Endothelial cell of umbilical vein (primary cell): ENCODE results near the gene TSFM. TPM values are rescaled to one million over a fixed set of nuclear protein-coding genes. Genes with fewer than 3 reads are reported as not detected.

Source experiments
- BruUV-seq: library from RNA; stranded (reverse); fragments of 400-500 nt; replicated peaks from 2 replicates; lab custom pipeline; 2021; lab: Mats Ljungman, UMichigan
- CTCF ChIA-PET: fragments of 300-600, 350-600 bp; sonication (Branson Sonifier 250); formaldehyde crosslinking; loops from one replicate; lab custom pipeline; 2021; ENCODE audit warnings: antibody characterized with exemption, inconsistent platforms; lab: Charles Lee
- POLR2A ChIA-PET: fragments of 300-600, 350-600 bp; sonication (Branson Sonifier 250); formaldehyde crosslinking; loops from one replicate; lab custom pipeline; 2021; ENCODE audit warnings: antibody characterized with exemption, inconsistent platforms; lab: Charles Lee
- DNase-seq: peaks from one replicate; pipeline ENCODE4 v3.0.0-alpha.2; 2011; ENCODE audit warnings: low read depth, low spot score
- FAIRE-seq: peaks from 2 replicates; lab custom pipeline; 2011; peaks lifted over from hg19 to GRCh38; lab: Jason Lieb, UNC
- H2AFZ ChIP-seq: 2 replicates; pipeline ENCODE4 v1.6.0; 2012; ENCODE audit warnings: low read depth, low read length, control low read depth, inconsistent platforms
- H3K27ac ChIP-seq: 2 replicates; pipeline ENCODE4 v1.5.1; 2011; ENCODE audit warnings: low read depth, mild to moderate bottlenecking, control low read depth, low read length, moderate library complexity; ENCODE audit not compliant: insufficient read depth
- H3K27me3 ChIP-seq, 2 experiments: 2 replicates each; pipeline versions ENCODE4 v1.6.0 to v1.6.1; 2011; ENCODE audit warnings: low read length in 2 of 2, mixed read lengths in 1 of 2; ENCODE audit not compliant: control insufficient read depth in 2 of 2, insufficient read depth in 2 of 2
- H3K36me3 ChIP-seq, 2 experiments: 2 replicates in 1 of 2; 3 replicates in 1 of 2; pipeline ENCODE4 v1.5.1; 2011; ENCODE audit warnings: low read length in 2 of 2, mild to moderate bottlenecking in 1 of 2, moderate library complexity in 1 of 2; ENCODE audit not compliant: control insufficient read depth in 2 of 2, insufficient read depth in 2 of 2; ENCODE audit errors: extremely low read depth in 1 of 2
- H3K4me1 ChIP-seq: 3 replicates; pipeline ENCODE4 v1.5.1; 2011; ENCODE audit warnings: mild to moderate bottlenecking, low read length; ENCODE audit not compliant: control insufficient read depth, insufficient read depth; ENCODE audit errors: extremely low read depth
- H3K4me2 ChIP-seq: 2 replicates; pipeline ENCODE4 v1.6.1; 2011; ENCODE audit warnings: low read length, control low read depth, mixed read lengths; ENCODE audit not compliant: insufficient read depth
- H3K4me3 ChIP-seq, 3 experiments: fragments of 200-600 bp in 1 of 3; sonication (generic), shearing (Covaris generic) in 1 of 3; replicated peaks in 1 of 3; 2 replicates each; pipeline ENCODE4 v1.5.1; 2011 to 2016; ENCODE audit warnings: control low read depth in 3 of 3, low read length in 3 of 3, mild to moderate bottlenecking in 2 of 3, inconsistent platforms in 1 of 3, low read depth in 1 of 3, moderate library complexity in 1 of 3; ENCODE audit not compliant: insufficient read depth in 1 of 3
- H3K79me2 ChIP-seq: 2 replicates; pipeline ENCODE4 v1.6.0; 2012; ENCODE audit warnings: low read length, inconsistent platforms; ENCODE audit not compliant: control insufficient read depth, insufficient read depth
- H3K9ac ChIP-seq: replicated peaks from 2 replicates; pipeline ENCODE3; 2011; ENCODE audit warnings: low read length, control low read depth; ENCODE audit not compliant: insufficient read depth; ENCODE audit errors: extremely low read depth
- H3K9me1 ChIP-seq: replicated peaks from 3 replicates; pipeline ENCODE4 v1.6.0; 2011; ENCODE audit warnings: mild to moderate bottlenecking, low read length; ENCODE audit not compliant: control insufficient read depth, insufficient read depth; ENCODE audit errors: extremely low read depth
- H3K9me3 ChIP-seq: replicated peaks from 2 replicates; pipeline ENCODE4 v1.5.1; 2012; ENCODE audit warnings: low read length, inconsistent platforms; ENCODE audit not compliant: control insufficient read depth, insufficient read depth
- H4K20me1 ChIP-seq: replicated peaks from 2 replicates; pipeline ENCODE3; 2011; ENCODE audit warnings: mild to moderate bottlenecking, low read length; ENCODE audit not compliant: control insufficient read depth, insufficient read depth; ENCODE audit errors: extremely low read depth
- EZH2 ChIP-seq: IDR thresholded peaks from 2 replicates; pipeline ENCODE4 v1.6.1; 2012; ENCODE audit warnings: borderline replicate concordance, low read depth, mild to moderate bottlenecking, moderate library complexity, low read length, inconsistent platforms; ENCODE audit not compliant: severe bottlenecking
- FOS ChIP-seq: IDR thresholded peaks from 2 replicates; pipeline ENCODE4 v1.6.1; 2011; ENCODE audit warnings: mild to moderate bottlenecking, low read length, moderate library complexity, borderline replicate concordance; ENCODE audit not compliant: insufficient read depth
- GATA2 ChIP-seq: IDR thresholded peaks from 2 replicates; pipeline ENCODE4 v1.7.0; 2011; ENCODE audit warnings: low read depth, mild to moderate bottlenecking, moderate library complexity, mixed read lengths, low read length; ENCODE audit not compliant: insufficient read length, insufficient read depth
- JUN ChIP-seq: IDR thresholded peaks from 2 replicates; pipeline ENCODE4 v1.6.1; 2011; ENCODE audit warnings: borderline replicate concordance, low read depth; ENCODE audit not compliant: insufficient read length, insufficient read depth
- MAX ChIP-seq: IDR thresholded peaks from 2 replicates; pipeline ENCODE4 v1.6.1; 2011; ENCODE audit not compliant: insufficient read depth, insufficient read length
- MYC ChIP-seq: IDR thresholded peaks from one replicate; pipeline ENCODE4 v1.6.1; 2011; ENCODE audit warnings: mild to moderate bottlenecking, low read depth, low read length
- POLR2A ChIP-seq: IDR thresholded peaks from 2 replicates; pipeline ENCODE4 v1.6.1; 2012; ENCODE audit warnings: low read depth, mild to moderate bottlenecking, control low read depth, low read length
- POLR2AphosphoS5 ChIP-seq: IDR thresholded peaks from 2 replicates; pipeline ENCODE4 v1.6.1; 2012; ENCODE audit warnings: low read depth, mild to moderate bottlenecking, control low read depth, low read length, moderate library complexity; ENCODE audit not compliant: insufficient read depth
- dilution Hi-C: fragments of 300-500 bp; cut with MboI; formaldehyde crosslinking; loops from one replicate; pipeline ENCODE4 v1.15.0; 2019; ENCODE audit warnings: low sequenced_read_pairs; ENCODE audit not compliant: extremely low pct_ligation_motif_present
- intact Hi-C: fragments of 100-400 bp; cut with micrococcal nuclease; formaldehyde crosslinking; loops from one replicate; pipeline ENCODE4 v1.10.0; 2022
- polyA plus RNA-seq, 4 experiments: library from polyadenylated mRNA; depleted of rRNA in 3 of 4; stranded (reverse) in 3 of 4; unstranded in 1 of 4; fragments of >200 nt; gene quantifications; 2 replicates each; pipeline versions ENCODE4 v1.2.1 to v1.2.3, GENCODE V29; 2011 to 2012; ENCODE audit warnings: missing spikeins in 1 of 4
- total RNA-seq: library from RNA; stranded (reverse); gene quantifications from 2 replicates; pipeline ENCODE4 v1.2.3, GENCODE V29; 2021
- TF ChIP-seq, protein P1 (sequence below), 2 donors: IDR thresholded peaks; 1 replicate in 1 of 2; 2 replicates in 1 of 2; pipeline ENCODE4 v1.5.1; 2011; ENCODE audit warnings: low read length in 2 of 2, mild to moderate bottlenecking in 2 of 2, moderate library complexity in 2 of 2, control low read depth in 1 of 2, inconsistent platforms in 1 of 2, low read depth in 1 of 2; ENCODE audit not compliant: insufficient read depth in 1 of 2; ENCODE audit errors: extremely low read depth in 1 of 2

TSFM gene
- total and polyA plus RNA-seq, 2 donors (not counting 3 experiments of a cell fraction or from before 2014, with no cell fraction given) = 16.5 to 41.8 TPM

DNA sequence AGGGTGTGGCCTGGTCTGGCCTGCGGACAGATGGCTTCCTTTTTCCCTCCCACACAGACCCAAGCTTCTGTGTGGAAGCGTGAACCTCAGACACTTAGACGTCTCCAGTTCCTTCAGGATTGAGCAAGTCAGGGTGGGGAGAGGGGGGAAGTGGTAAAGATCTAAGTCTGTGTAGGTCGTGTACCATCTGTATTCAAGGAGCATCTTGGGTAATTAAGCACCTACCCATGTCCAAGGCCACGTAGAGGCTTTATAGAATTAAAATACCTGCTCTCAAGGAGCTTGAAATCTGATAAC is 34.2 kb downstream of the TSFM start:
- dilution Hi-C loops (no loop called here), intact Hi-C loops (no loop called here)
- FAIRE-seq = no peak
- DNase-seq = no peak
- Histone ChIP-seq H2AFZ (no peak overlapping the region), H3K9me3 (no peaks in the 10 kb centered on the region), H3K4me2 (no peak overlapping the region), H4K20me1 (no peaks in the 10 kb centered on the region), H3K27me3 (no peaks in the 10 kb centered on the region), H3K4me3 (no peak overlapping the region), H3K79me2 (no peaks in the 10 kb centered on the region), H3K9me1 (no peaks in the 10 kb centered on the region), H3K36me3 (peaks cover 0 to 11% of the 10 kb centered on the region in 2 experiments), H3K27ac (no peak overlapping the region), H3K9ac (no peak overlapping the region), H3K4me1 (no peaks in the 10 kb centered on the region)
- ChIA-PET POLR2A (no interaction called here), CTCF (interaction anchor here (1.2 to 6.4 kb wide), 3 partner anchors 10 to 82 kb away, joined by 3 to 47 read pairs (median 4); no protein-coding TSS in a partner anchor)
- BruUV-seq = no TSS peak
- TF ChIP-seq, protein P1, sequence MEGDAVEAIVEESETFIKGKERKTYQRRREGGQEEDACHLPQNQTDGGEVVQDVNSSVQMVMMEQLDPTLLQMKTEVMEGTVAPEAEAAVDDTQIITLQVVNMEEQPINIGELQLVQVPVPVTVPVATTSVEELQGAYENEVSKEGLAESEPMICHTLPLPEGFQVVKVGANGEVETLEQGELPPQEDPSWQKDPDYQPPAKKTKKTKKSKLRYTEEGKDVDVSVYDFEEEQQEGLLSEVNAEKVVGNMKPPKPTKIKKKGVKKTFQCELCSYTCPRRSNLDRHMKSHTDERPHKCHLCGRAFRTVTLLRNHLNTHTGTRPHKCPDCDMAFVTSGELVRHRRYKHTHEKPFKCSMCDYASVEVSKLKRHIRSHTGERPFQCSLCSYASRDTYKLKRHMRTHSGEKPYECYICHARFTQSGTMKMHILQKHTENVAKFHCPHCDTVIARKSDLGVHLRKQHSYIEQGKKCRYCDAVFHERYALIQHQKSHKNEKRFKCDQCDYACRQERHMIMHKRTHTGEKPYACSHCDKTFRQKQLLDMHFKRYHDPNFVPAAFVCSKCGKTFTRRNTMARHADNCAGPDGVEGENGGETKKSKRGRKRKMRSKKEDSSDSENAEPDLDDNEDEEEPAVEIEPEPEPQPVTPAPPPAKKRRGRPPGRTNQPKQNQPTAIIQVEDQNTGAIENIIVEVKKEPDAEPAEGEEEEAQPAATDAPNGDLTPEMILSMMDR (IDR thresholded peaks at IDR 0.05; ENCODE audit: extremely low read depth in 1 of 2, insufficient read depth in 1 of 2, low read depth in 1 of 2, low read length in 2 of 2) = no peak
- TF ChIP-seq JUN (no peak), POLR2AphosphoS5 (no peak), MYC (no peak), MAX (no peak), FOS (no peak), POLR2A (no peak), GATA2 (no peak), EZH2 (no peak)
